Natural killer cell (primary cell): ENCODE measurements around the gene HPD. TPM values are rescaled to one million over a fixed set of nuclear protein-coding genes. Genes with fewer than 3 reads are reported as not detected.

Experiments
- ATAC-seq, 3 donors: fragments of 150-1000 bp in 2 of 3; fragments of 200-7000 bp in 1 of 3; cut with Tn5 transposase; 1 replicate in 1 of 3; 2 replicates in 2 of 3; pipeline ENCODE4 v1.10.0; 2021; ENCODE audit warnings: mild to moderate bottlenecking in 2 of 3, moderate library complexity in 2 of 3
- DNase-seq, 2 donors: peaks; one replicate each; pipeline versions ENCODE4 v3.0.0 to v3.0.0-alpha.2; 2013 to 2021; ENCODE audit warnings: mixed read lengths in 1 of 2
- H3K27ac ChIP-seq: one replicate; pipeline ENCODE4 v1.5.1; 2013; ENCODE audit warnings: mild to moderate bottlenecking, low read length
- H3K27me3 ChIP-seq: one replicate; pipeline ENCODE4 v1.6.1; 2013; ENCODE audit warnings: low read length; ENCODE audit not compliant: control insufficient read depth, insufficient read depth
- H3K36me3 ChIP-seq: one replicate; pipeline ENCODE4 v1.6.1; 2013; ENCODE audit warnings: low read length; ENCODE audit not compliant: control insufficient read depth, insufficient read depth
- H3K4me1 ChIP-seq: one replicate; pipeline ENCODE4 v1.6.1; 2013; ENCODE audit warnings: low read length; ENCODE audit not compliant: control insufficient read depth, insufficient read depth
- H3K4me3 ChIP-seq: one replicate; pipeline ENCODE4 v1.5.1; 2013; ENCODE audit warnings: low read length
- H3K9me3 ChIP-seq: one replicate; pipeline ENCODE4 v1.6.1; 2013; ENCODE audit warnings: low read length; ENCODE audit not compliant: control insufficient read depth, insufficient read depth
- H3K27ac Mint-ChIP-seq, 2 donors: one replicate each; pipeline ENCODE4 v1.8.0; 2022; ENCODE audit warnings: mild to moderate bottlenecking in 2 of 2, mixed read lengths in 2 of 2, moderate library complexity in 1 of 2
- H3K27me3 Mint-ChIP-seq, 2 donors: one replicate each; pipeline ENCODE4 v1.8.0; 2022; ENCODE audit warnings: low read depth in 2 of 2, mixed read lengths in 2 of 2
- H3K36me3 Mint-ChIP-seq: one replicate; pipeline ENCODE4 v1.8.0; 2022; ENCODE audit warnings: mixed read lengths
- H3K4me1 Mint-ChIP-seq, 2 donors: one replicate each; pipeline ENCODE4 v1.8.0; 2022; ENCODE audit warnings: mixed read lengths in 2 of 2
- H3K4me3 Mint-ChIP-seq: one replicate; pipeline ENCODE4 v1.8.0; 2022; ENCODE audit warnings: mild to moderate bottlenecking, moderate library complexity, mixed read lengths
- H3K9me3 Mint-ChIP-seq, 2 donors: one replicate each; pipeline ENCODE4 v1.8.0; 2022; ENCODE audit warnings: mixed read lengths in 2 of 2
- CTCF ChIP-seq: fragments of 200-600 bp; IDR thresholded peaks from one replicate; pipeline ENCODE4 v1.8.0; 2022; ENCODE audit warnings: antibody characterized with exemption
- WGBS: methylation state at CpG from one replicate; pipeline ENCODE4 v1.1.7; 2013; ENCODE audit warnings: missing lambda C conversion rate; ENCODE audit not compliant: insufficient coverage; 5-methylcytosine and 5-hydroxymethylcytosine counted together
- intact Hi-C: fragments of 100-400 bp; cut with micrococcal nuclease; formaldehyde crosslinking; loops from one replicate; pipeline ENCODE4 v1.14.2; 2022
- total RNA-seq, 4 donors: library from RNA; stranded (reverse); fragments of 120-200 nt in 1 of 4; gene quantifications; one replicate each; pipeline versions ENCODE4 v1.2.3 to v1.2.4, GENCODE V29; 2013 to 2022

HPD gene
- total RNA-seq, 3 donors from 2014 or later (not counting 1 experiment from before 2014, with no cell fraction given): not detected

- H3K36me3 ChIP-seq: peaks cover 74% of the 10 kb centered on the region
- TF ChIP-seq CTCF: no peak
- no peaks in the 10 kb centered on the region for H3K27me3 ChIP-seq
- H3K4me1 ChIP-seq: peaks cover 67% of the 10 kb centered on the region
- no peaks in the 10 kb centered on the region for H3K9me3 ChIP-seq
- H3K4me3 ChIP-seq: no peak overlapping the region
- peak overlapping the region in 1 of 2 donors; percentile 67 for H3K27ac Mint-ChIP-seq
- DNase-seq (no peak), ATAC-seq (no peak)
- no peaks in the 10 kb centered on the region for H3K27me3 Mint-ChIP-seq
- H3K9me3 Mint-ChIP-seq: no peaks in the 10 kb centered on the region
- no peak overlapping the region for H3K27ac ChIP-seq
- no peaks in the 10 kb centered on the region for H3K36me3 Mint-ChIP-seq
- H3K4me1 Mint-ChIP-seq: peaks cover 31 to 58% of the 10 kb centered on the region in 2 donors
- no peak overlapping the region for H3K4me3 Mint-ChIP-seq
- 94% methylated on average over 33 of the region's 33 CpGs for WGBS
- intact Hi-C loops: loop anchor here (5.0 kb wide), 1 partner anchor 33 kb away; no protein-coding TSS in a partner anchor
These were observed 48.3 kb downstream of the HPD start for GRCh38 chr12:121810234-121810817.

- H3K4me1 Mint-ChIP-seq: peaks cover 31 to 58% of the 10 kb centered on the region in 2 donors
- TF ChIP-seq CTCF: no peak
- Histone ChIP-seq H3K27me3 (no peaks in the 10 kb centered on the region), H3K4me3 (no peak overlapping the region), H3K36me3 (peaks cover 68% of the 10 kb centered on the region), H3K9me3 (no peaks in the 10 kb centered on the region), H3K27ac (no peak overlapping the region), H3K4me1 (peaks cover 72% of the 10 kb centered on the region)
- H3K36me3 Mint-ChIP-seq: no peaks in the 10 kb centered on the region
- no peaks in the 10 kb centered on the region for H3K27me3 Mint-ChIP-seq
- H3K27ac Mint-ChIP-seq: no peak overlapping the region
- ATAC-seq (no peak), DNase-seq (no peak)
- intact Hi-C loops: loop anchor here (5.0 kb wide), 1 partner anchor 32 kb away; no protein-coding TSS in a partner anchor
- 94% methylated on average over 27 of the region's 27 CpGs for WGBS
- no peak overlapping the region for H3K4me3 Mint-ChIP-seq
- no peaks in the 10 kb centered on the region for H3K9me3 Mint-ChIP-seq
These were observed 48.9 kb downstream of the HPD start for GRCh38 chr12:121809712-121810116.

- no peaks in the 10 kb centered on the region for H3K27me3 Mint-ChIP-seq
- H3K36me3 ChIP-seq: peaks cover 61% of the 10 kb centered on the region
These were observed 50.0 kb downstream of the HPD start for GRCh38 chr12:121808623-121809022.

More at GRCh38 chr12:121808623-121809022, 50.0 kb downstream of the HPD start:
- Mint-ChIP-seq H3K9me3 (no peaks in the 10 kb centered on the region), H3K4me1 (peaks cover 28 to 56% of the 10 kb centered on the region in 2 donors), H3K27ac (peak overlapping the region; percentile 16 to 51), H3K36me3 (no peaks in the 10 kb centered on the region), H3K4me3 (no peak overlapping the region)
- H3K27me3 ChIP-seq: no peaks in the 10 kb centered on the region
- 93% methylated on average over 8 of the region's 8 CpGs for WGBS
- H3K4me1 ChIP-seq: peaks cover 68% of the 10 kb centered on the region
- H3K9me3 ChIP-seq: no peaks in the 10 kb centered on the region
- DNase-seq: no peak
- ATAC-seq: no peak
- no peak for TF ChIP-seq CTCF
- intact Hi-C loops: no loop called here
- no peak overlapping the region for H3K4me3 ChIP-seq
- H3K27ac ChIP-seq: no peak overlapping the region
